Suprapubic skin (tissue), 4 donors: ENCODE results near the gene PRR36. TPM values are rescaled to one million over a fixed set of nuclear protein-coding genes. Genes with fewer than 3 reads are reported as not detected.

Experiments
- total RNA-seq, 4 donors: library from RNA; depleted of rRNA; stranded (reverse); fragments of >200 nt; gene quantifications; one replicate each; pipeline ENCODE4 v1.1.0, GENCODE V29; 2016

PRR36 gene
- total RNA-seq, 4 donors from 2014 or later, result 0.26 to 1.1 (median 0.74) TPM

Other genes starting within 250 kb of the PRR36 start
- gene XAB2, start 244.8 kb downstream of the PRR36 start, total RNA-seq, result 10 to 100 TPM; 45.1 to 68.2 (median 55.5) TPM
- 10 to 100 TPM; 11.4 to 17.4 (median 12.6) TPM for gene PET100, start 244.6 kb downstream of the PRR36 start, total RNA-seq
- 1 to 10 TPM; 1.6 to 9.9 (median 1.6) TPM for gene PCP2, start 240.7 kb downstream of the PRR36 start, total RNA-seq
- gene STXBP2, start 237.3 kb downstream of the PRR36 start, total RNA-seq, result 10 to 100 TPM; 41.2 to 88.7 (median 50.9) TPM
- gene RETN, start 205.3 kb downstream of the PRR36 start, total RNA-seq, result not detected
- 1 to 10 TPM in 1 of 4 donors, not detected in 3; 1.4 TPM for gene MCEMP1, start 197.3 kb downstream of the PRR36 start, total RNA-seq
- gene TRAPPC5, start 193.6 kb downstream of the PRR36 start, total RNA-seq, result 100 to 1,000 TPM in 2 of 4 donors, 10 to 100 TPM in 2; 63.0 to 144 (median 103) TPM
- not detected for gene FCER2, start 172.3 kb downstream of the PRR36 start, total RNA-seq
- 1 to 10 TPM in 1 of 4 donors, under 1 TPM in 1, not detected in 2; 0.49 to 3.9 TPM for gene CLEC4G, start 142.3 kb downstream of the PRR36 start, total RNA-seq
- gene CD209, start 126.9 kb downstream of the PRR36 start, total RNA-seq, result 1 to 10 TPM in 1 of 4 donors, under 1 TPM in 3; 0.16 to 1.6 (median 0.50) TPM
- not detected for gene CLEC4M, start 111.1 kb downstream of the PRR36 start, total RNA-seq
- 10 to 100 TPM; 17.2 to 29.4 (median 25.6) TPM for gene EVI5L, start 44.2 kb downstream of the PRR36 start, total RNA-seq
- 10 to 100 TPM; 15.2 to 41.6 (median 30.9) TPM for gene LRRC8E, start 14.1 kb upstream of the PRR36 start, total RNA-seq
- 10 to 100 TPM; 25.1 to 52.4 (median 29.3) TPM for gene MAP2K7, start 29.5 kb upstream of the PRR36 start, total RNA-seq
- gene TGFBR3L, start 40.4 kb upstream of the PRR36 start, total RNA-seq, result not detected
- gene SNAPC2, start 45.9 kb upstream of the PRR36 start, total RNA-seq, result 10 to 100 TPM; 11.1 to 22.3 (median 19.6) TPM
- 1 to 10 TPM; 1.2 to 3.6 (median 2.6) TPM for gene CTXN1, start 51.7 kb upstream of the PRR36 start, total RNA-seq
- gene TIMM44, start 69.3 kb upstream of the PRR36 start, total RNA-seq, result 10 to 100 TPM; 34.6 to 85.1 (median 54.5) TPM
- 10 to 100 TPM; 32.4 to 38.2 (median 37.2) TPM for gene ELAVL1, start 131.3 kb upstream of the PRR36 start, total RNA-seq
- gene CCL25, start 178.4 kb upstream of the PRR36 start, total RNA-seq, result not detected